Fibroblast of lung (primary cell): ENCODE data around the gene PTPRE.

Experiments
- EZH2 ChIP-seq: IDR thresholded peaks from 2 replicates; pipeline ENCODE4 v1.5.1; 2012; ENCODE audit warnings: low read length, control low read depth, mild to moderate bottlenecking; ENCODE audit errors: missing control alignments
- TF ChIP-seq, protein P1 (sequence below), 2 donors: IDR thresholded peaks in 1 of 2; conservative IDR thresholded peaks in 1 of 2; 1 replicate in 1 of 2; 2 replicates in 1 of 2; pipeline ENCODE4 v1.5.1; 2011 to 2012; ENCODE audit warnings: low read length in 2 of 2, control low read depth in 1 of 2, inconsistent platforms in 1 of 2, low read depth in 1 of 2, mild to moderate bottlenecking in 1 of 2

GRCh38 chr10:127932521-127933270 is 25.8 kb downstream of the PTPRE start:
- TF ChIP-seq, protein P1, sequence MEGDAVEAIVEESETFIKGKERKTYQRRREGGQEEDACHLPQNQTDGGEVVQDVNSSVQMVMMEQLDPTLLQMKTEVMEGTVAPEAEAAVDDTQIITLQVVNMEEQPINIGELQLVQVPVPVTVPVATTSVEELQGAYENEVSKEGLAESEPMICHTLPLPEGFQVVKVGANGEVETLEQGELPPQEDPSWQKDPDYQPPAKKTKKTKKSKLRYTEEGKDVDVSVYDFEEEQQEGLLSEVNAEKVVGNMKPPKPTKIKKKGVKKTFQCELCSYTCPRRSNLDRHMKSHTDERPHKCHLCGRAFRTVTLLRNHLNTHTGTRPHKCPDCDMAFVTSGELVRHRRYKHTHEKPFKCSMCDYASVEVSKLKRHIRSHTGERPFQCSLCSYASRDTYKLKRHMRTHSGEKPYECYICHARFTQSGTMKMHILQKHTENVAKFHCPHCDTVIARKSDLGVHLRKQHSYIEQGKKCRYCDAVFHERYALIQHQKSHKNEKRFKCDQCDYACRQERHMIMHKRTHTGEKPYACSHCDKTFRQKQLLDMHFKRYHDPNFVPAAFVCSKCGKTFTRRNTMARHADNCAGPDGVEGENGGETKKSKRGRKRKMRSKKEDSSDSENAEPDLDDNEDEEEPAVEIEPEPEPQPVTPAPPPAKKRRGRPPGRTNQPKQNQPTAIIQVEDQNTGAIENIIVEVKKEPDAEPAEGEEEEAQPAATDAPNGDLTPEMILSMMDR (conservative IDR thresholded peaks at IDR 0.05 in 1 of 2, IDR thresholded peaks at IDR 0.05 in 1 of 2; ENCODE audit: low read depth in 1 of 2, low read length in 2 of 2), result no peak
- no peak for TF ChIP-seq EZH2
